Coronary artery (tissue), 2 donors: ENCODE measurements around the gene MAST1.

Experiments used
- DNase-seq: peaks from one replicate; pipeline ENCODE4 v3.0.0-alpha.2; 2017; ENCODE audit warnings: low spot score
- H3K27ac ChIP-seq, 2 donors: fragments of 200-600 bp; sonication (generic); one replicate each; pipeline ENCODE4 v1.5.1; 2016 to 2019
- H3K4me3 ChIP-seq: fragments of 200-600 bp; sonication (generic); 2 replicates; pipeline ENCODE4 v1.5.1; 2016; ENCODE audit warnings: mild to moderate bottlenecking, moderate library complexity
- CTCF ChIP-seq: fragments of 200-600 bp; sonication (generic); IDR thresholded peaks from one replicate; pipeline ENCODE4 v1.5.1; 2019; ENCODE audit warnings: antibody characterized with exemption

MAST1 gene

GRCh38 chr19:12828494-12828893, 9.8 kb upstream of the MAST1 start:
- Histone ChIP-seq H3K27ac (no peak overlapping the region), H3K4me3 (no peak overlapping the region)
- DNase-seq = no peak
- no peak for TF ChIP-seq CTCF

- Histone ChIP-seq H3K27ac (no peak overlapping the region), H3K4me3 (peak overlapping the region; percentile 65)
- DNase-seq = no peak
- TF ChIP-seq CTCF = no peak
These were observed 4.9 kb upstream of the MAST1 start for GRCh38 chr19:12833418-12833737.

- peak overlapping the region; percentile 65 for H3K4me3 ChIP-seq
- no peak for TF ChIP-seq CTCF
- no peak overlapping the region for H3K27ac ChIP-seq
- no peak for DNase-seq
These were observed 4.4 kb upstream of the MAST1 start for GRCh38 chr19:12833738-12834565.

GRCh38 chr19:12834566-12834943, 3.8 kb upstream of the MAST1 start, which contains the start of gene RTBDN:
RTBDN (minus strand) TSS chr19:12834579; CDS start chr19:12829979, 4,600 bp downstream.
- peak within 1 kb of the TSS; percentile 65 for H3K4me3 ChIP-seq
- no peak for TF ChIP-seq CTCF
- DNase-seq = no peak
- no peak within 1 kb of the TSS for H3K27ac ChIP-seq

GRCh38 chr19:12834976-12835757, 3.1 kb upstream of the MAST1 start:
- no peak overlapping the region for H3K4me3 ChIP-seq
- TF ChIP-seq CTCF = no peak
- no peak overlapping the region for H3K27ac ChIP-seq
- no peak for DNase-seq

GRCh38 chr19:12836529-12836863, 1.8 kb upstream of the MAST1 start:
- DNase-seq = no peak
- no peak for TF ChIP-seq CTCF
- no peak overlapping the region for H3K27ac ChIP-seq
- no peak overlapping the region for H3K4me3 ChIP-seq

GRCh38 chr19:12837225-12837624, 1.1 kb upstream of the MAST1 start:
- no peak overlapping the region for H3K27ac ChIP-seq
- TF ChIP-seq CTCF = no peak
- no peak for DNase-seq
- H3K4me3 ChIP-seq = no peak overlapping the region
